ENCODE measurements around the gene ALDH1L1.

DNA sequence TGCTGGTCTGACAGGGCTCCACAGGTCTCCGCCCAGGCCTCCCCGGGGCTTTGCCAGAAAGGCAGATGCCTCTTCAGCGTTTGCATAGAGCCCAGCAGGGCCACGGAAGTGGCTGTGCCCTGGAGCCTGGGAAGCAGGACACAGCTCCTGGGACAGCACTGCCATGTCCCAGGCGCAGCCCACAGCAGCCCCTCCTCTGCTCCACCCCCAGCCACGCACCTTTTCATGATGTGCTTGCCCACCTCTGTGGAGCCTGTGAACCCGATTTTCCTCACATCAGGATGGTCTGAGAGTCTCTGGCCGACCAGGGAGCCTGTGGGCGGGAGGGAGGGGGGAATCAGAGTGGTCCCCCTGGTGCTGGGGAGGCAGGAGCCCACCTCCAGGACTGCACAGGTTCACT lies 62.6 kb downstream of the ALDH1L1 start:
- TF ChIP-seq, protein P1, sequence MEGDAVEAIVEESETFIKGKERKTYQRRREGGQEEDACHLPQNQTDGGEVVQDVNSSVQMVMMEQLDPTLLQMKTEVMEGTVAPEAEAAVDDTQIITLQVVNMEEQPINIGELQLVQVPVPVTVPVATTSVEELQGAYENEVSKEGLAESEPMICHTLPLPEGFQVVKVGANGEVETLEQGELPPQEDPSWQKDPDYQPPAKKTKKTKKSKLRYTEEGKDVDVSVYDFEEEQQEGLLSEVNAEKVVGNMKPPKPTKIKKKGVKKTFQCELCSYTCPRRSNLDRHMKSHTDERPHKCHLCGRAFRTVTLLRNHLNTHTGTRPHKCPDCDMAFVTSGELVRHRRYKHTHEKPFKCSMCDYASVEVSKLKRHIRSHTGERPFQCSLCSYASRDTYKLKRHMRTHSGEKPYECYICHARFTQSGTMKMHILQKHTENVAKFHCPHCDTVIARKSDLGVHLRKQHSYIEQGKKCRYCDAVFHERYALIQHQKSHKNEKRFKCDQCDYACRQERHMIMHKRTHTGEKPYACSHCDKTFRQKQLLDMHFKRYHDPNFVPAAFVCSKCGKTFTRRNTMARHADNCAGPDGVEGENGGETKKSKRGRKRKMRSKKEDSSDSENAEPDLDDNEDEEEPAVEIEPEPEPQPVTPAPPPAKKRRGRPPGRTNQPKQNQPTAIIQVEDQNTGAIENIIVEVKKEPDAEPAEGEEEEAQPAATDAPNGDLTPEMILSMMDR (conservative IDR thresholded peaks at IDR 0.05; ENCODE audit: low read depth in 2 of 2) = no peak
- no peak for TF ChIP-seq POLR2AphosphoS5 (IDR thresholded peaks at IDR 0.05; ENCODE audit: low read depth)
- TF ChIP-seq EZH2phosphoT487 (IDR thresholded peaks at IDR 0.05; ENCODE audit: unreplicated experiment) = no peak
- TF ChIP-seq, protein P2, sequence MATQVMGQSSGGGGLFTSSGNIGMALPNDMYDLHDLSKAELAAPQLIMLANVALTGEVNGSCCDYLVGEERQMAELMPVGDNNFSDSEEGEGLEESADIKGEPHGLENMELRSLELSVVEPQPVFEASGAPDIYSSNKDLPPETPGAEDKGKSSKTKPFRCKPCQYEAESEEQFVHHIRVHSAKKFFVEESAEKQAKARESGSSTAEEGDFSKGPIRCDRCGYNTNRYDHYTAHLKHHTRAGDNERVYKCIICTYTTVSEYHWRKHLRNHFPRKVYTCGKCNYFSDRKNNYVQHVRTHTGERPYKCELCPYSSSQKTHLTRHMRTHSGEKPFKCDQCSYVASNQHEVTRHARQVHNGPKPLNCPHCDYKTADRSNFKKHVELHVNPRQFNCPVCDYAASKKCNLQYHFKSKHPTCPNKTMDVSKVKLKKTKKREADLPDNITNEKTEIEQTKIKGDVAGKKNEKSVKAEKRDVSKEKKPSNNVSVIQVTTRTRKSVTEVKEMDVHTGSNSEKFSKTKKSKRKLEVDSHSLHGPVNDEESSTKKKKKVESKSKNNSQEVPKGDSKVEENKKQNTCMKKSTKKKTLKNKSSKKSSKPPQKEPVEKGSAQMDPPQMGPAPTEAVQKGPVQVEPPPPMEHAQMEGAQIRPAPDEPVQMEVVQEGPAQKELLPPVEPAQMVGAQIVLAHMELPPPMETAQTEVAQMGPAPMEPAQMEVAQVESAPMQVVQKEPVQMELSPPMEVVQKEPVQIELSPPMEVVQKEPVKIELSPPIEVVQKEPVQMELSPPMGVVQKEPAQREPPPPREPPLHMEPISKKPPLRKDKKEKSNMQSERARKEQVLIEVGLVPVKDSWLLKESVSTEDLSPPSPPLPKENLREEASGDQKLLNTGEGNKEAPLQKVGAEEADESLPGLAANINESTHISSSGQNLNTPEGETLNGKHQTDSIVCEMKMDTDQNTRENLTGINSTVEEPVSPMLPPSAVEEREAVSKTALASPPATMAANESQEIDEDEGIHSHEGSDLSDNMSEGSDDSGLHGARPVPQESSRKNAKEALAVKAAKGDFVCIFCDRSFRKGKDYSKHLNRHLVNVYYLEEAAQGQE (IDR thresholded peaks at IDR 0.05; ENCODE audit: unreplicated experiment) = no peak
- TF ChIP-seq EZH2 (IDR thresholded peaks at IDR 0.05; ENCODE audit: low read depth, unreplicated experiment) = no peak
- TF ChIP-seq JUNB (IDR thresholded peaks at IDR 0.05; ENCODE audit: unreplicated experiment) = no peak
- no peak for TF ChIP-seq CREB1 (CRISPR knock-in tag; IDR thresholded peaks at IDR 0.05; ENCODE audit: low read depth)
- no peak for TF ChIP-seq ZNF331 (CRISPR knock-in tag; IDR thresholded peaks at IDR 0.05; ENCODE audit: low read depth)
- TF ChIP-seq, protein P3, sequence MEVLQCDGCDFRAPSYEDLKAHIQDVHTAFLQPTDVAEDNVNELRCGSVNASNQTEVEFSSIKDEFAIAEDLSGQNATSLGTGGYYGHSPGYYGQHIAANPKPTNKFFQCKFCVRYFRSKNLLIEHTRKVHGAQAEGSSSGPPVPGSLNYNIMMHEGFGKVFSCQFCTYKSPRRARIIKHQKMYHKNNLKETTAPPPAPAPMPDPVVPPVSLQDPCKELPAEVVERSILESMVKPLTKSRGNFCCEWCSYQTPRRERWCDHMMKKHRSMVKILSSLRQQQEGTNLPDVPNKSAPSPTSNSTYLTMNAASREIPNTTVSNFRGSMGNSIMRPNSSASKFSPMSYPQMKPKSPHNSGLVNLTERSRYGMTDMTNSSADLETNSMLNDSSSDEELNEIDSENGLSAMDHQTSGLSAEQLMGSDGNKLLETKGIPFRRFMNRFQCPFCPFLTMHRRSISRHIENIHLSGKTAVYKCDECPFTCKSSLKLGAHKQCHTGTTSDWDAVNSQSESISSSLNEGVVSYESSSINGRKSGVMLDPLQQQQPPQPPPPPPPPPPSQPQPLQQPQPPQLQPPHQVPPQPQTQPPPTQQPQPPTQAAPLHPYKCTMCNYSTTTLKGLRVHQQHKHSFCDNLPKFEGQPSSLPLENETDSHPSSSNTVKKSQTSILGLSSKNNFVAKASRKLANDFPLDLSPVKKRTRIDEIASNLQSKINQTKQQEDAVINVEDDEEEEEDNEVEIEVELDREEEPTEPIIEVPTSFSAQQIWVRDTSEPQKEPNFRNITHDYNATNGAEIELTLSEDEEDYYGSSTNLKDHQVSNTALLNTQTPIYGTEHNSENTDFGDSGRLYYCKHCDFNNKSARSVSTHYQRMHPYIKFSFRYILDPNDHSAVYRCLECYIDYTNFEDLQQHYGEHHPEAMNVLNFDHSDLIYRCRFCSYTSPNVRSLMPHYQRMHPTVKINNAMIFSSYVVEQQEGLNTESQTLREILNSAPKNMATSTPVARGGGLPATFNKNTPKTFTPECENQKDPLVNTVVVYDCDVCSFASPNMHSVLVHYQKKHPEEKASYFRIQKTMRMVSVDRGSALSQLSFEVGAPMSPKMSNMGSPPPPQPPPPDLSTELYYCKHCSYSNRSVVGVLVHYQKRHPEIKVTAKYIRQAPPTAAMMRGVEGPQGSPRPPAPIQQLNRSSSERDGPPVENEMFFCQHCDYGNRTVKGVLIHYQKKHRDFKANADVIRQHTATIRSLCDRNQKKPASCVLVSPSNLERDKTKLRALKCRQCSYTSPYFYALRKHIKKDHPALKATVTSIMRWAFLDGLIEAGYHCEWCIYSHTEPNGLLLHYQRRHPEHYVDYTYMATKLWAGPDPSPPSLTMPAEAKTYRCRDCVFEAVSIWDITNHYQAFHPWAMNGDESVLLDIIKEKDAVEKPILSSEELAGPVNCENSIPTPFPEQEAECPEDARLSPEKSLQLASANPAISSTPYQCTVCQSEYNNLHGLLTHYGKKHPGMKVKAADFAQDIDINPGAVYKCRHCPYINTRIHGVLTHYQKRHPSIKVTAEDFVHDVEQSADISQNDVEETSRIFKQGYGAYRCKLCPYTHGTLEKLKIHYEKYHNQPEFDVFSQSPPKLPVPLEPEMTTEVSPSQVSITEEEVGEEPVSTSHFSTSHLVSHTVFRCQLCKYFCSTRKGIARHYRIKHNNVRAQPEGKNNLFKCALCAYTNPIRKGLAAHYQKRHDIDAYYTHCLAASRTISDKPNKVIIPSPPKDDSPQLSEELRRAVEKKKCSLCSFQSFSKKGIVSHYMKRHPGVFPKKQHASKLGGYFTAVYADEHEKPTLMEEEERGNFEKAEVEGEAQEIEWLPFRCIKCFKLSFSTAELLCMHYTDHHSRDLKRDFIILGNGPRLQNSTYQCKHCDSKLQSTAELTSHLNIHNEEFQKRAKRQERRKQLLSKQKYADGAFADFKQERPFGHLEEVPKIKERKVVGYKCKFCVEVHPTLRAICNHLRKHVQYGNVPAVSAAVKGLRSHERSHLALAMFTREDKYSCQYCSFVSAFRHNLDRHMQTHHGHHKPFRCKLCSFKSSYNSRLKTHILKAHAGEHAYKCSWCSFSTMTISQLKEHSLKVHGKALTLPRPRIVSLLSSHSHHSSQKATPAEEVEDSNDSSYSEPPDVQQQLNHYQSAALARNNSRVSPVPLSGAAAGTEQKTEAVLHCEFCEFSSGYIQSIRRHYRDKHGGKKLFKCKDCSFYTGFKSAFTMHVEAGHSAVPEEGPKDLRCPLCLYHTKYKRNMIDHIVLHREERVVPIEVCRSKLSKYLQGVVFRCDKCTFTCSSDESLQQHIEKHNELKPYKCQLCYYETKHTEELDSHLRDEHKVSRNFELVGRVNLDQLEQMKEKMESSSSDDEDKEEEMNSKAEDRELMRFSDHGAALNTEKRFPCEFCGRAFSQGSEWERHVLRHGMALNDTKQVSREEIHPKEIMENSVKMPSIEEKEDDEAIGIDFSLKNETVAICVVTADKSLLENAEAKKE (CRISPR knock-in tag; IDR thresholded peaks at IDR 0.05) = no peak
